CD4-positive, alpha-beta T cell (primary cell): Measurements from ENCODE around the gene PGM3. TPM values are rescaled to one million over a fixed set of nuclear protein-coding genes. Genes with fewer than 3 reads are reported as not detected.

ENCODE experiments used
- ATAC-seq: fragments of 200-7000 bp; cut with Tn5 transposase; one replicate; pipeline ENCODE4 v1.10.0; 2022; ENCODE audit warnings: mild to moderate bottlenecking; ENCODE audit not compliant: poor library complexity
- CTCF ChIA-PET: fragments of 350-600 bp; sonication (Branson Sonifier 250); formaldehyde crosslinking; loops from one replicate; lab custom pipeline; 2021; ENCODE audit warnings: antibody characterized with exemption, inconsistent platforms; lab: Charles Lee
- POLR2A ChIA-PET: fragments of 350-600 bp; sonication (Branson Sonifier 250); formaldehyde crosslinking; loops from one replicate; lab custom pipeline; 2021; ENCODE audit warnings: antibody characterized with exemption, inconsistent platforms; lab: Charles Lee
- DNase-seq, 14 experiments: peaks; one replicate each; pipeline ENCODE4 v3.0.0-alpha.2; 2013 to 2020; ENCODE audit warnings: mixed read lengths in 2 of 14
- H3K27ac ChIP-seq, 2 donors: one replicate each; pipeline versions ENCODE4 v1.5.1 to v1.7.0; 2013; ENCODE audit warnings: low read length in 2 of 2, low read depth in 1 of 2, mild to moderate bottlenecking in 1 of 2
- H3K27me3 ChIP-seq, 2 experiments: 1 replicate in 1 of 2; 2 replicates in 1 of 2; pipeline versions ENCODE4 v1.6.1 to v1.7.0; 2013; ENCODE audit warnings: low read length in 2 of 2, control low read depth in 1 of 2, mild to moderate bottlenecking in 1 of 2, moderate library complexity in 1 of 2; ENCODE audit not compliant: insufficient read depth in 2 of 2, control insufficient read depth in 1 of 2
- H3K36me3 ChIP-seq: one replicate; pipeline ENCODE4 v1.6.1; 2013; ENCODE audit warnings: low read length, control low read depth; ENCODE audit not compliant: insufficient read depth
- H3K4me1 ChIP-seq: one replicate; pipeline ENCODE4 v1.6.1; 2013; ENCODE audit warnings: low read length, control low read depth; ENCODE audit not compliant: insufficient read depth
- H3K4me3 ChIP-seq: one replicate; pipeline ENCODE4 v1.5.1; 2013; ENCODE audit warnings: mild to moderate bottlenecking, low read length, moderate library complexity
- H3K9me3 ChIP-seq, 2 experiments: 1 replicate in 1 of 2; 2 replicates in 1 of 2; pipeline versions ENCODE4 v1.6.1 to v1.7.0; 2013; ENCODE audit warnings: low read length in 2 of 2, mild to moderate bottlenecking in 2 of 2, control low read depth in 1 of 2, moderate library complexity in 1 of 2; ENCODE audit not compliant: control insufficient read depth in 1 of 2, insufficient read depth in 1 of 2
- H3K27ac Mint-ChIP-seq: one replicate; pipeline ENCODE4 v1.8.0; 2020; ENCODE audit warnings: mixed read lengths
- H3K27me3 Mint-ChIP-seq: one replicate; pipeline ENCODE4 v1.8.0; 2021; ENCODE audit warnings: mixed read lengths
- H3K36me3 Mint-ChIP-seq: one replicate; pipeline ENCODE4 v1.8.0; 2021; ENCODE audit warnings: low read depth, mixed read lengths
- H3K4me1 Mint-ChIP-seq: one replicate; pipeline ENCODE4 v1.8.0; 2021; ENCODE audit warnings: low read depth, mixed read lengths
- H3K4me3 Mint-ChIP-seq: one replicate; pipeline ENCODE4 v1.8.0; 2020; ENCODE audit warnings: mild to moderate bottlenecking, mixed read lengths
- H3K9me3 Mint-ChIP-seq: one replicate; pipeline ENCODE4 v1.8.0; 2020; ENCODE audit warnings: mixed read lengths
- intact Hi-C, 2 experiments: fragments of 100-400 bp; cut with DNase I in 1 of 2; cut with micrococcal nuclease in 1 of 2; formaldehyde crosslinking; loops; one replicate each; pipeline versions ENCODE4 v1.15.1 to v1.9.0; 2023 to 2025; cut with DNase I, micrococcal nuclease
- total RNA-seq, 174 experiments: library from RNA in 2 of 174; stranded (reverse) in 2 of 174; gene quantifications; one replicate each; pipeline ENCODE4 v1.2.3 and lab custom pipeline; 2021 to 2026
- TF ChIP-seq, protein P1 (sequence below): fragments of 200-600 bp; IDR thresholded peaks from one replicate; pipeline ENCODE4 v1.8.0; 2022; ENCODE audit warnings: antibody characterized with exemption, mild to moderate bottlenecking

PGM3 gene
- total RNA-seq, 2 experiments from 2014 or later, result 22.6 to 25.3 TPM

DNA sequence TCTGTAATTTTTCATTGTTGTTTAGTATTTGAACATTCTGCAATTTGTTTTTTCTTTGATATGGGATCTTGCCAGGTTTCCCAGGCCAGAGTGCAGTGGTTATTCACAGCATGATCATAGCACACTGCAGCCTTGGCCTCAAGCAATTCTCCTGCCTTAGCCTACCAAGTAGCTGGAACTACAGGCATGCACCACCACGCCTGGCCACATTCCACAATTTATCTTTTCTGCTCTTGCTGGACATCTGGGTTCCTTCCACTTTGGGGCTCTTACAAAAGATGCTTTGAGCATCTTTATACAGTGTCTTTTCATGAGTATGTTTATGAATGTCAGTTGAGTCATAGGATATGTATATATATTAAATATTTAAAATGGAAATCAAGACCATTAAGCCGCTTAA is 42.0 kb downstream of the PGM3 start:
- Mint-ChIP-seq H3K4me3 (no peak overlapping the region), H3K9me3 (no peaks in the 10 kb centered on the region), H3K27ac (no peak overlapping the region), H3K4me1 (no peaks in the 10 kb centered on the region), H3K36me3 (peaks cover 77% of the 10 kb centered on the region), H3K27me3 (no peaks in the 10 kb centered on the region)
- H3K27me3 ChIP-seq, result no peaks in the 10 kb centered on the region
- no peaks in the 10 kb centered on the region for H3K9me3 ChIP-seq
- CTCF ChIA-PET, result no interaction called here
- no peak overlapping the region for H3K4me3 ChIP-seq
- TF ChIP-seq, protein P1, sequence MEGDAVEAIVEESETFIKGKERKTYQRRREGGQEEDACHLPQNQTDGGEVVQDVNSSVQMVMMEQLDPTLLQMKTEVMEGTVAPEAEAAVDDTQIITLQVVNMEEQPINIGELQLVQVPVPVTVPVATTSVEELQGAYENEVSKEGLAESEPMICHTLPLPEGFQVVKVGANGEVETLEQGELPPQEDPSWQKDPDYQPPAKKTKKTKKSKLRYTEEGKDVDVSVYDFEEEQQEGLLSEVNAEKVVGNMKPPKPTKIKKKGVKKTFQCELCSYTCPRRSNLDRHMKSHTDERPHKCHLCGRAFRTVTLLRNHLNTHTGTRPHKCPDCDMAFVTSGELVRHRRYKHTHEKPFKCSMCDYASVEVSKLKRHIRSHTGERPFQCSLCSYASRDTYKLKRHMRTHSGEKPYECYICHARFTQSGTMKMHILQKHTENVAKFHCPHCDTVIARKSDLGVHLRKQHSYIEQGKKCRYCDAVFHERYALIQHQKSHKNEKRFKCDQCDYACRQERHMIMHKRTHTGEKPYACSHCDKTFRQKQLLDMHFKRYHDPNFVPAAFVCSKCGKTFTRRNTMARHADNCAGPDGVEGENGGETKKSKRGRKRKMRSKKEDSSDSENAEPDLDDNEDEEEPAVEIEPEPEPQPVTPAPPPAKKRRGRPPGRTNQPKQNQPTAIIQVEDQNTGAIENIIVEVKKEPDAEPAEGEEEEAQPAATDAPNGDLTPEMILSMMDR, result no peak
- no peak overlapping the region for H3K27ac ChIP-seq
- H3K36me3 ChIP-seq, result peaks cover 53% of the 10 kb centered on the region
- POLR2A ChIA-PET, result no interaction called here
- no peaks in the 10 kb centered on the region for H3K4me1 ChIP-seq
- ATAC-seq, result no peak
- intact Hi-C loops, result no loop called here
- no peak for DNase-seq

DNA sequence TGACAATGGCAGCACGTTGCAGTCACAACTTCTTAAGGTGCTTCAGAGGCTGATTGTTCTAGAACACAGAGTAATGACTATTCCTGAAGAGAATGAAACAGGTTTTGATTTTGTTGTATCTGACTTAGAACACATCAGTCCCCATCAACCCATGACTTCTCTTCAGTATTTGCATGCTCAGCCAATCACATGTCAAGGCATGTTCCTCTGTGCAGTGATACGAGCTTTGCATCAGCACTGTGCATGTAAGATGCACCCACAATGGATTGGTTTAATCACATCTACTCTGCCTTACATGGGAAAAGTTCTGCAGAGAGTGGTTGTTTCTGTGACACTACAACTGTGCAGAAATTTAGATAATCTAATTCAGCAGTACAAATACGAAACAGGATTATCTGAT is 54.3 kb downstream of the PGM3 start:
- Mint-ChIP-seq H3K4me3 (no peak overlapping the region), H3K27me3 (no peaks in the 10 kb centered on the region), H3K4me1 (no peaks in the 10 kb centered on the region), H3K36me3 (peaks cover 90% of the 10 kb centered on the region), H3K27ac (no peak overlapping the region), H3K9me3 (no peaks in the 10 kb centered on the region)
- ChIA-PET POLR2A (no interaction called here), CTCF (no interaction called here)
- Histone ChIP-seq H3K27ac (no peak overlapping the region), H3K4me1 (no peaks in the 10 kb centered on the region), H3K27me3 (no peaks in the 10 kb centered on the region), H3K4me3 (no peak overlapping the region), H3K9me3 (no peaks in the 10 kb centered on the region), H3K36me3 (peaks cover 37% of the 10 kb centered on the region)
- no peak for ATAC-seq
- intact Hi-C loops, result no loop called here
- TF ChIP-seq, protein P1, result no peak
- DNase-seq, result no peak

DNA sequence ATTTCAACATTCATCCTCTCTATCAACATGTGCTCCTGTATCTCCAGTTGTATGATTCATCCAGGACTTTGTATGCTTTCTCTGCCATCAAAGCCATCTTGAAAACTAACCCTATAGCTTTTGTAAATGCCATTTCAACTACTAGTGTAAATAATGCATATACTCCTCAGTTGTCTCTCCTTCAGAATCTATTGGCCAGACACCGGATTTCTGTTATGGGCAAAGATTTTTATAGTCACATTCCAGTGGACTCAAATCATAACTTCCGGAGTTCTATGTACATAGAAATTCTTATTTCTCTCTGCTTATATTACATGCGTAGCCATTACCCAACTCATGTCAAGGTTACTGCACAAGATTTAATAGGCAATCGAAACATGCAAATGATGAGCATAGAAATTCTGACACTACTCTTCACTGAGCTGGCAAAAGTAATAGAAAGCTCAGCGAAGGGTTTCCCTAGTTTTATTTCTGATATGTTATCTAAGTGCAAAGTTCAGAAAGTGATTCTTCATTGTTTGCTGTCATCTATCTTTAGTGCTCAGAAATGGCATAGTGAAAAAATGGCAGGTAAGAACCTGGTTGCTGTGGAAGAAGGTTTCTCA is 54.8 kb downstream of the PGM3 start:
- no peak overlapping the region for H3K27ac Mint-ChIP-seq
- H3K9me3 ChIP-seq, result no peaks in the 10 kb centered on the region
- TF ChIP-seq, protein P1, result no peak
- no peak overlapping the region for H3K4me3 ChIP-seq
- no peak for DNase-seq
- peaks cover 35% of the 10 kb centered on the region for H3K36me3 ChIP-seq
- intact Hi-C loops, result no loop called here
- no peaks in the 10 kb centered on the region for H3K4me1 ChIP-seq
- no peaks in the 10 kb centered on the region for H3K4me1 Mint-ChIP-seq
- ChIA-PET POLR2A (no interaction called here), CTCF (interaction anchor here (1.0 kb wide), 1 partner anchor 73 kb away, joined by 4 read pairs; the partner anchor contains the start of gene UBE3D)
- no peak for ATAC-seq
- no peak overlapping the region for H3K4me3 Mint-ChIP-seq
- H3K9me3 Mint-ChIP-seq, result no peaks in the 10 kb centered on the region
- peaks cover 85% of the 10 kb centered on the region for H3K36me3 Mint-ChIP-seq
- no peaks in the 10 kb centered on the region for H3K27me3 ChIP-seq
- H3K27me3 Mint-ChIP-seq, result no peaks in the 10 kb centered on the region
- H3K27ac ChIP-seq, result no peak overlapping the region
